Tibial nerve (tissue), 4 donors: ENCODE results near the gene VTCN1. TPM values are rescaled to one million over a fixed set of nuclear protein-coding genes. Genes with fewer than 3 reads are reported as not detected.
"Not testable (repeated sequence)": the region's sequence is repeated elsewhere in the genome, so short reads cannot be mapped to it uniquely, and the experiment has no call there.

ENCODE experiments used
- DNase-seq, 2 donors: peaks; one replicate each; pipeline ENCODE4 v3.0.0-alpha.2; 2019; ENCODE audit warnings: low spot score in 2 of 2
- H3K27ac ChIP-seq, 4 donors: fragments of 200-600 bp; sonication (generic) in 3 of 4; one replicate each; pipeline ENCODE4 v1.5.1; 2017 to 2019; ENCODE audit warnings: mild to moderate bottlenecking in 1 of 4
- H3K27me3 ChIP-seq, 2 donors: fragments of 200-600 bp; sonication (generic) in 1 of 2; one replicate each; pipeline versions ENCODE4 v1.5.1 to v1.6.0; 2017 to 2019
- H3K36me3 ChIP-seq, 3 donors: fragments of 200-600 bp; sonication (generic); one replicate each; pipeline ENCODE4 v1.5.1; 2018 to 2019
- H3K4me1 ChIP-seq, 4 donors: fragments of 200-600 bp; sonication (generic) in 3 of 4; one replicate each; pipeline ENCODE4 v1.5.1; 2017 to 2019
- H3K4me3 ChIP-seq, 4 donors: fragments of 200-600 bp; sonication (generic) in 3 of 4; one replicate each; pipeline ENCODE4 v1.5.1; 2017 to 2019; ENCODE audit warnings: mild to moderate bottlenecking in 1 of 4, moderate library complexity in 1 of 4
- H3K9me3 ChIP-seq, 4 donors: fragments of 200-600 bp; sonication (generic) in 3 of 4; one replicate each; pipeline ENCODE4 v1.5.1; 2017 to 2019
- CTCF ChIP-seq, 5 experiments: fragments of 200-600 bp in 3 of 5; fragments of 450-650 bp in 2 of 5; sonication (generic) in 3 of 5; IDR thresholded peaks; one replicate each; pipeline ENCODE4 v1.5.1; 2016 to 2019; ENCODE audit warnings: antibody characterized with exemption in 5 of 5, mild to moderate bottlenecking in 3 of 5, moderate library complexity in 2 of 5
- EP300 ChIP-seq, 2 donors: sonication (generic); formaldehyde crosslinking; IDR thresholded peaks; one replicate each; pipeline ENCODE4 v1.6.1; 2017; ENCODE audit warnings: antibody characterized with exemption in 2 of 2, mild to moderate bottlenecking in 1 of 2
- POLR2A ChIP-seq, 2 donors: fragments of 450-650 bp; IDR thresholded peaks; one replicate each; pipeline ENCODE4 v1.6.1; 2017; ENCODE audit warnings: antibody characterized with exemption in 2 of 2, mild to moderate bottlenecking in 2 of 2, moderate library complexity in 2 of 2
- WGBS, 2 donors: methylation state at CpG; one replicate each; pipeline ENCODE4 v1.1.5; 2018; 5-methylcytosine and 5-hydroxymethylcytosine counted together
- total RNA-seq, 4 donors: library from RNA; depleted of rRNA; stranded (reverse); fragments of >200 nt; gene quantifications; one replicate each; pipeline ENCODE4 v1.1.0, GENCODE V29; 2016

The VTCN1 gene
- total RNA-seq, 4 donors from 2014 or later = not detected

GRCh38 chr1:117164209-117164608 lies 46.5 kb downstream of the VTCN1 start:
- no peaks in the 10 kb centered on the region for H3K36me3 ChIP-seq
- H3K27me3 ChIP-seq = no peaks in the 10 kb centered on the region
- DNase-seq = no peak
- no peak overlapping the region for H3K27ac ChIP-seq
- TF ChIP-seq CTCF (IDR thresholded peaks at IDR 0.05) (no peak), EP300 (IDR thresholded peaks at IDR 0.05) (no peak), POLR2A (IDR thresholded peaks at IDR 0.05) (no peak)
- H3K4me1 ChIP-seq = no peaks in the 10 kb centered on the region
- H3K9me3 ChIP-seq = no peaks in the 10 kb centered on the region
- WGBS, 2 donors = 92 to 95% methylated on average over 4 of the region's 4 CpGs
- no peak overlapping the region for H3K4me3 ChIP-seq

GRCh38 chr1:117162816-117163215 lies 47.9 kb downstream of the VTCN1 start:
- no peak for DNase-seq
- 79 to 85% methylated on average over 6 of the region's 6 CpGs for WGBS, 2 donors
- TF ChIP-seq POLR2A (IDR thresholded peaks at IDR 0.05) = no peak
- TF ChIP-seq EP300 (IDR thresholded peaks at IDR 0.05) = no peak
- no peak for TF ChIP-seq CTCF (IDR thresholded peaks at IDR 0.05)
- Histone ChIP-seq H3K27me3 (no peaks in the 10 kb centered on the region), H3K27ac (no peak overlapping the region), H3K36me3 (no peaks in the 10 kb centered on the region), H3K9me3 (no peaks in the 10 kb centered on the region), H3K4me3 (no peak overlapping the region), H3K4me1 (no peaks in the 10 kb centered on the region)

- Histone ChIP-seq H3K9me3 (no peaks in the 10 kb centered on the region), H3K27me3 (no peaks in the 10 kb centered on the region), H3K27ac (no peak overlapping the region), H3K36me3 (no peaks in the 10 kb centered on the region), H3K4me1 (no peaks in the 10 kb centered on the region), H3K4me3 (no peak overlapping the region)
- DNase-seq = no peak
- WGBS, 2 donors = 68 to 81% methylated on average over 1 of the region's 1 CpG
- TF ChIP-seq CTCF (IDR thresholded peaks at IDR 0.05) (no peak), EP300 (IDR thresholded peaks at IDR 0.05) (no peak), POLR2A (IDR thresholded peaks at IDR 0.05) (no peak)
These were observed 48.8 kb downstream of the VTCN1 start for GRCh38 chr1:117161887-117162286.

- not testable (repeated sequence) for H3K27me3 ChIP-seq, H3K4me3 ChIP-seq, H3K36me3 ChIP-seq, H3K27ac ChIP-seq, DNase-seq, H3K4me1 ChIP-seq, H3K9me3 ChIP-seq
- 93 to 95% methylated on average over 5 of the region's 5 CpGs for WGBS, 2 donors
These were observed 59.4 kb downstream of the VTCN1 start for GRCh38 chr1:117151305-117151704.

GRCh38 chr1:117150316-117150715 lies 60.4 kb downstream of the VTCN1 start:
- no peak for TF ChIP-seq CTCF (IDR thresholded peaks at IDR 0.05)
- no peak for TF ChIP-seq EP300 (IDR thresholded peaks at IDR 0.05)
- TF ChIP-seq POLR2A (IDR thresholded peaks at IDR 0.05) = no peak
- no peaks in the 10 kb centered on the region for H3K4me1 ChIP-seq
- WGBS, 2 donors = 68 to 75% methylated on average over 2 of the region's 2 CpGs
- no peak overlapping the region for H3K4me3 ChIP-seq
- H3K36me3 ChIP-seq = no peaks in the 10 kb centered on the region
- no peak for DNase-seq
- H3K27me3 ChIP-seq = no peaks in the 10 kb centered on the region
- no peak overlapping the region for H3K27ac ChIP-seq
- H3K9me3 ChIP-seq = no peaks in the 10 kb centered on the region
